GM12878 (cell line): ENCODE data around the gene REM1. TPM values are rescaled to one million over a fixed set of nuclear protein-coding genes. Genes with fewer than 3 reads are reported as not detected.

Experiments
- BRCA1 ChIP-seq: IDR thresholded peaks from 2 replicates; pipeline ENCODE4 v1.6.1; 2011; ENCODE audit warnings: low read depth, low read length, improper control_type of control experiment
- CHD1 ChIP-seq: IDR thresholded peaks from 2 replicates; pipeline ENCODE4 v1.6.1; 2012; ENCODE audit warnings: low read depth, low read length, improper control_type of control experiment
- NFXL1 ChIP-seq: fragments of 450-650 bp; IDR thresholded peaks from 2 replicates; pipeline ENCODE4 v1.6.1; 2017; ENCODE audit warnings: antibody characterized with exemption, mild to moderate bottlenecking, borderline replicate concordance
- RFX5 ChIP-seq: IDR thresholded peaks from 2 replicates; pipeline ENCODE4 v1.6.1; 2011; ENCODE audit warnings: low read depth, low read length, improper control_type of control experiment
- STAT3 ChIP-seq: IDR thresholded peaks from 2 replicates; pipeline ENCODE4 v1.6.1; 2011; ENCODE audit warnings: low read depth, low read length, improper control_type of control experiment
- polyA plus RNA-seq, 11 experiments: library from polyadenylated mRNA; depleted of rRNA in 4 of 11; unstranded in 6 of 11; stranded (reverse) in 5 of 11; fragments of >200 nt; fragmentation: Nextera tagmentation in 4 of 11; fragmentation: Illumina TruSeq in 1 of 11; extraction: Ambion mirVana in 4 of 11; extraction: Trizol in 1 of 11; gene quantifications; 1 replicate in 1 of 11; 2 replicates in 10 of 11; pipeline versions ENCODE4 v1.2.1 to v1.2.3, GENCODE V29; 2011 to 2016; ENCODE audit warnings: inconsistent platforms in 2 of 11, missing spikeins in 2 of 11, low read depth in 1 of 11
- total RNA-seq, 4 experiments: library from RNA; depleted of rRNA in 3 of 4; stranded (reverse); fragments of >200 nt in 3 of 4; fragmentation: Illumina TruSeq in 1 of 4; extraction: Trizol in 1 of 4; gene quantifications; 2 replicates each; pipeline versions ENCODE4 v1.2.1 to v1.2.3, GENCODE V29; 2013 to 2021
- TF ChIP-seq, protein P1 (sequence below): fragments of 450-650 bp; IDR thresholded peaks from 2 replicates; pipeline ENCODE4 v1.6.1; 2017; ENCODE audit warnings: mild to moderate bottlenecking, moderate library complexity
- TF ChIP-seq, protein P2 (sequence below): IDR thresholded peaks from 2 replicates; pipeline ENCODE4 v1.6.1; 2011; ENCODE audit warnings: borderline replicate concordance, low read depth, mild to moderate bottlenecking, moderate library complexity, low read length; ENCODE audit not compliant: insufficient read depth, poor library complexity, severe bottlenecking
- TF ChIP-seq, protein P3 (sequence below), 3 experiments: IDR thresholded peaks in 2 of 3; conservative IDR thresholded peaks in 1 of 3; 2 replicates each; pipeline ENCODE4 v1.5.1; 2011; ENCODE audit warnings: low read depth in 3 of 3, low read length in 3 of 3, mild to moderate bottlenecking in 3 of 3, control low read depth in 2 of 3, moderate library complexity in 2 of 3, inconsistent platforms in 1 of 3, mixed read lengths in 1 of 3; ENCODE audit not compliant: control insufficient read depth in 2 of 3, insufficient read depth in 1 of 3; ENCODE audit errors: extremely low read depth in 1 of 3

Gene REM1
- total and polyA plus RNA-seq, 10 of the 15 experiments (the other 5 are each of a cell fraction or from before 2014, with no cell fraction given) = not detected

DNA sequence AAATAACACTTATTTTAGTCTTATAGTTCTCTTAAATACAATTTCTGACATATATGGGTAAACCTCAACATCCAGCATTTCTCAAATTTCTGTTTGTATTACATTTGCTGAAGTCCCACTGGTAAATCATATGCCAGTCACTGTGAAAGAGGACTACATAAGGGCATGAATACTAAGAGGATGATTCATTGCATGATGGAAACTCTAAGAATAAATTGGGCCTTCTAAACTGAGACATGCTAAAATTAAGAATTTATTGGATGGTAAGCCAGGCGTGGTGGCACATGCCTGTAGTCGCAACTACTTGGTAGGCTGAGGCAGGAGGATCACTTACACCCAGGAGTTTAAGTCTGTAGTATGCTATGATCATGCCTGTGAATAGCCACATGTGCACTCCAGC, 22.5 kb upstream of the REM1 start (continued):
- TF ChIP-seq, protein P1, sequence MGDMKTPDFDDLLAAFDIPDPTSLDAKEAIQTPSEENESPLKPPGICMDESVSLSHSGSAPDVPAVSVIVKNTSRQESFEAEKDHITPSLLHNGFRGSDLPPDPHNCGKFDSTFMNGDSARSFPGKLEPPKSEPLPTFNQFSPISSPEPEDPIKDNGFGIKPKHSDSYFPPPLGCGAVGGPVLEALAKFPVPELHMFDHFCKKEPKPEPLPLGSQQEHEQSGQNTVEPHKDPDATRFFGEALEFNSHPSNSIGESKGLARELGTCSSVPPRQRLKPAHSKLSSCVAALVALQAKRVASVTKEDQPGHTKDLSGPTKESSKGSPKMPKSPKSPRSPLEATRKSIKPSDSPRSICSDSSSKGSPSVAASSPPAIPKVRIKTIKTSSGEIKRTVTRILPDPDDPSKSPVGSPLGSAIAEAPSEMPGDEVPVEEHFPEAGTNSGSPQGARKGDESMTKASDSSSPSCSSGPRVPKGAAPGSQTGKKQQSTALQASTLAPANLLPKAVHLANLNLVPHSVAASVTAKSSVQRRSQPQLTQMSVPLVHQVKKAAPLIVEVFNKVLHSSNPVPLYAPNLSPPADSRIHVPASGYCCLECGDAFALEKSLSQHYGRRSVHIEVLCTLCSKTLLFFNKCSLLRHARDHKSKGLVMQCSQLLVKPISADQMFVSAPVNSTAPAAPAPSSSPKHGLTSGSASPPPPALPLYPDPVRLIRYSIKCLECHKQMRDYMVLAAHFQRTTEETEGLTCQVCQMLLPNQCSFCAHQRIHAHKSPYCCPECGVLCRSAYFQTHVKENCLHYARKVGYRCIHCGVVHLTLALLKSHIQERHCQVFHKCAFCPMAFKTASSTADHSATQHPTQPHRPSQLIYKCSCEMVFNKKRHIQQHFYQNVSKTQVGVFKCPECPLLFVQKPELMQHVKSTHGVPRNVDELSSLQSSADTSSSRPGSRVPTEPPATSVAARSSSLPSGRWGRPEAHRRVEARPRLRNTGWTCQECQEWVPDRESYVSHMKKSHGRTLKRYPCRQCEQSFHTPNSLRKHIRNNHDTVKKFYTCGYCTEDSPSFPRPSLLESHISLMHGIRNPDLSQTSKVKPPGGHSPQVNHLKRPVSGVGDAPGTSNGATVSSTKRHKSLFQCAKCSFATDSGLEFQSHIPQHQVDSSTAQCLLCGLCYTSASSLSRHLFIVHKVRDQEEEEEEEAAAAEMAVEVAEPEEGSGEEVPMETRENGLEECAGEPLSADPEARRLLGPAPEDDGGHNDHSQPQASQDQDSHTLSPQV = no peak
- no peak for TF ChIP-seq RFX5
- TF ChIP-seq, protein P2, sequence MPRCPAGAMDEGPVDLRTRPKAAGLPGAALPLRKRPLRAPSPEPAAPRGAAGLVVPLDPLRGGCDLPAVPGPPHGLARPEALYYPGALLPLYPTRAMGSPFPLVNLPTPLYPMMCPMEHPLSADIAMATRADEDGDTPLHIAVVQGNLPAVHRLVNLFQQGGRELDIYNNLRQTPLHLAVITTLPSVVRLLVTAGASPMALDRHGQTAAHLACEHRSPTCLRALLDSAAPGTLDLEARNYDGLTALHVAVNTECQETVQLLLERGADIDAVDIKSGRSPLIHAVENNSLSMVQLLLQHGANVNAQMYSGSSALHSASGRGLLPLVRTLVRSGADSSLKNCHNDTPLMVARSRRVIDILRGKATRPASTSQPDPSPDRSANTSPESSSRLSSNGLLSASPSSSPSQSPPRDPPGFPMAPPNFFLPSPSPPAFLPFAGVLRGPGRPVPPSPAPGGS = no peak
- TF ChIP-seq CHD1 = no peak
- TF ChIP-seq STAT3 = no peak
- TF ChIP-seq, protein P3, sequence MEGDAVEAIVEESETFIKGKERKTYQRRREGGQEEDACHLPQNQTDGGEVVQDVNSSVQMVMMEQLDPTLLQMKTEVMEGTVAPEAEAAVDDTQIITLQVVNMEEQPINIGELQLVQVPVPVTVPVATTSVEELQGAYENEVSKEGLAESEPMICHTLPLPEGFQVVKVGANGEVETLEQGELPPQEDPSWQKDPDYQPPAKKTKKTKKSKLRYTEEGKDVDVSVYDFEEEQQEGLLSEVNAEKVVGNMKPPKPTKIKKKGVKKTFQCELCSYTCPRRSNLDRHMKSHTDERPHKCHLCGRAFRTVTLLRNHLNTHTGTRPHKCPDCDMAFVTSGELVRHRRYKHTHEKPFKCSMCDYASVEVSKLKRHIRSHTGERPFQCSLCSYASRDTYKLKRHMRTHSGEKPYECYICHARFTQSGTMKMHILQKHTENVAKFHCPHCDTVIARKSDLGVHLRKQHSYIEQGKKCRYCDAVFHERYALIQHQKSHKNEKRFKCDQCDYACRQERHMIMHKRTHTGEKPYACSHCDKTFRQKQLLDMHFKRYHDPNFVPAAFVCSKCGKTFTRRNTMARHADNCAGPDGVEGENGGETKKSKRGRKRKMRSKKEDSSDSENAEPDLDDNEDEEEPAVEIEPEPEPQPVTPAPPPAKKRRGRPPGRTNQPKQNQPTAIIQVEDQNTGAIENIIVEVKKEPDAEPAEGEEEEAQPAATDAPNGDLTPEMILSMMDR (IDR thresholded peaks at IDR 0.05 in 2 of 3, conservative IDR thresholded peaks at IDR 0.05 in 1 of 3; ENCODE audit: control insufficient read depth in 2 of 3, extremely low read depth in 1 of 3, insufficient read depth in 1 of 3, low read depth in 3 of 3, low read length in 3 of 3) = no peak
- no peak for TF ChIP-seq BRCA1
- TF ChIP-seq NFXL1 = no peak
